ENCODE results near the gene C4BPB. TPM values are rescaled to one million over a fixed set of nuclear protein-coding genes. Genes with fewer than 3 reads are reported as not detected.

C4BPB gene
- total RNA-seq, 2 experiments from 2014 or later = not detected

DNA sequence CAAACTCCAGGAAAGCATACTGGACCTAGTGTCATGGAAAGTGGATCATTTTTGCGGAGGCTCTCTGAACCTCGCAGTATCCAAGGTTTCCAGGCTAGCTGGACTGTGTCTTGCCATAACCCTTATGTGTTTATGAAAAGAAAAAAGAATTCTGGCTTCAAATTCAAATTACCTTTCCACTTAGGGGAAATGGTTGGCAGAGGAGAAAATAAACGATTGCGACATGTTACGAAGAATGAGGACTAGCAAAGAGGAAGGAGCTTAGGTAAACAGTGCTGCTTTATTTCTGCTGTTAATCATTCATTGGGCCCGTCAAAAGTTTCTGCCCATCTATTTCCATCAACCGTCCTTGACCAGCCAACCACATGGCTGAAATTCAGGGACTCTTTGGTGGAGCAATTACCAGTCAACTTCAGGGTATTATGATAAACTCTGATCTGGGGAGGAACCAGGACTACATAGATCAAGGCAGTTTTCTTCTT lies 15.3 kb downstream of the C4BPB start, which contains the start of gene C4BPA:
TSS of gene C4BPA (plus strand) at position 342 of the 482 bp plus-strand sequence. CDS start 8,793 bp downstream, outside the sequence.
- H3K9me3 ChIP-seq (ENCODE audit: low read length) = no peaks in the 10 kb centered on the region
- DNase-seq (ENCODE audit: low spot score) = no peak
- no peak within 1 kb of the TSS for H3K27ac ChIP-seq (ENCODE audit: low read depth, low read length, poor library complexity, severe bottlenecking)
- H3K4me2 ChIP-seq (ENCODE audit: low read length) = no peak within 1 kb of the TSS
- no peaks in the 10 kb centered on the region for H3K4me1 ChIP-seq (ENCODE audit: insufficient read depth, low read length, poor library complexity, severe bottlenecking)
- BruUV-seq (replicated peaks) = no TSS peak
- no peaks in the 10 kb centered on the region for H3K36me3 ChIP-seq (ENCODE audit: insufficient read depth, low read length)
- no peak within 1 kb of the TSS for H3K4me3 ChIP-seq (ENCODE audit: low read depth, low read length, poor library complexity, severe bottlenecking)
- H2AFZ ChIP-seq (ENCODE audit: low read length) = no peak within 1 kb of the TSS
- TF ChIP-seq CTCF (conservative IDR thresholded peaks at IDR 0.05; ENCODE audit: low read length) (no peak), EZH2phosphoT487 (IDR thresholded peaks at IDR 0.05; ENCODE audit: borderline replicate concordance, low read depth, low read length) (no peak)
- POLR2A ChIA-PET = no interaction called here
- no peaks in the 10 kb centered on the region for H4K20me1 ChIP-seq (ENCODE audit: insufficient read depth, low read length)
- intact Hi-C loops (cut with micrococcal nuclease; ENCODE audit: unreplicated experiment) = no loop called here
- H3K9me2 ChIP-seq (ENCODE audit: insufficient read depth, low read length) = no peaks in the 10 kb centered on the region
- H3K79me2 ChIP-seq (ENCODE audit: insufficient read depth, low read depth, low read length) = no peaks in the 10 kb centered on the region
- CTCF ChIA-PET (ENCODE audit: unreplicated experiment) = no interaction called here

- no peaks in the 10 kb centered on the region for H3K79me2 ChIP-seq (ENCODE audit: insufficient read depth, low read depth, low read length)
- no peaks in the 10 kb centered on the region for H3K36me3 ChIP-seq (ENCODE audit: insufficient read depth, low read length)
- DNase-seq (ENCODE audit: low spot score) = no peak
- H3K4me3 ChIP-seq (ENCODE audit: low read depth, low read length, poor library complexity, severe bottlenecking) = no peak overlapping the region
- H2AFZ ChIP-seq (ENCODE audit: low read length) = no peak overlapping the region
- no TSS peak for BruUV-seq (replicated peaks)
- intact Hi-C loops (cut with micrococcal nuclease; ENCODE audit: unreplicated experiment) = no loop called here
- H4K20me1 ChIP-seq (ENCODE audit: insufficient read depth, low read length) = no peaks in the 10 kb centered on the region
- ChIA-PET POLR2A (no interaction called here), CTCF (ENCODE audit: unreplicated experiment) (no interaction called here)
- H3K9me2 ChIP-seq (ENCODE audit: insufficient read depth, low read length) = no peaks in the 10 kb centered on the region
- TF ChIP-seq CTCF (conservative IDR thresholded peaks at IDR 0.05; ENCODE audit: low read length) (no peak), EZH2phosphoT487 (IDR thresholded peaks at IDR 0.05; ENCODE audit: borderline replicate concordance, low read depth, low read length) (no peak)
- H3K27ac ChIP-seq (ENCODE audit: low read depth, low read length, poor library complexity, severe bottlenecking) = no peak overlapping the region
- H3K4me2 ChIP-seq (ENCODE audit: low read length) = no peak overlapping the region
- no peaks in the 10 kb centered on the region for H3K9me3 ChIP-seq (ENCODE audit: low read length)
- no peaks in the 10 kb centered on the region for H3K4me1 ChIP-seq (ENCODE audit: insufficient read depth, low read length, poor library complexity, severe bottlenecking)
Observed at GRCh38 chr1:207109004-207109403, 20.3 kb downstream of the C4BPB start.

DNA sequence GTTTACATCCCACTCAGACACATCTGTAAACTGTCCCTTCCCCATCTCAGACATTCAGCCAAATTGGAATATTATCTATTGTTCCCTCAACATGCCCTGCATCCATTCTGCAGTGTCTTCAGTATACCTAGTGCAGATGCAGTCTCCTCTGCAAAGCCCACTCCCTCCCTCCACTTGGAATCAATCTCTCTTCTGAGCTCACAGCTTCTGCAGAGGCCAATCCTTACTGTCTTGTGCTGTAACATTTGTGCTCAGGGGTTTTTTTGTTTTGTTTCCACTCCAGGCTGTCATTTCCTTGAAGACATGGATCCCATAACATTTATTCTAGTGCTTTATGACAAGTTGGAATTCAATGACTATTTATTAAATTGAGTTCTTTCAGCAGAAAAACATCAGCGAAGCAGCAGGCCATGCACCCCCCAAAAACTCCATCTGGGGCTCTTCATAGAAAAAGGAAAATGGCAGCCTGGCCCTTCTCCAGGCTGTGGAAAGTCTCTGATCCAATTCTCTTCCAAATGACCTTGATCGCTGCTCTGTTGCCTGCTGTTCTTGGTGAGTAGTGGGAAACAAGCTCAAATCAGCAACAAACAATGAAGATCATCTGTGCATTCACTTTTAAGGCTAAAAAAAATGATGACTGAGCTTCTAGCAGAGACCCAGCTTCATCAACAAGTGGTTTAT lies 24.1 kb downstream of the C4BPB start:
- no peak for DNase-seq (ENCODE audit: low spot score)
- H2AFZ ChIP-seq (ENCODE audit: low read length) = no peak overlapping the region
- CTCF ChIA-PET (ENCODE audit: unreplicated experiment) = no interaction called here

More for the DNA sequence above, 24.1 kb downstream of the C4BPB start:
- no peaks in the 10 kb centered on the region for H3K4me1 ChIP-seq (ENCODE audit: insufficient read depth, low read length, poor library complexity, severe bottlenecking)
- no peaks in the 10 kb centered on the region for H3K9me2 ChIP-seq (ENCODE audit: insufficient read depth, low read length)
- H3K36me3 ChIP-seq (ENCODE audit: insufficient read depth, low read length) = no peaks in the 10 kb centered on the region
- TF ChIP-seq CTCF (conservative IDR thresholded peaks at IDR 0.05; ENCODE audit: low read length) (no peak), EZH2phosphoT487 (IDR thresholded peaks at IDR 0.05; ENCODE audit: borderline replicate concordance, low read depth, low read length) (no peak)
- H3K4me3 ChIP-seq (ENCODE audit: low read depth, low read length, poor library complexity, severe bottlenecking) = no peak overlapping the region
- no peaks in the 10 kb centered on the region for H4K20me1 ChIP-seq (ENCODE audit: insufficient read depth, low read length)
- no peaks in the 10 kb centered on the region for H3K79me2 ChIP-seq (ENCODE audit: insufficient read depth, low read depth, low read length)
- no TSS peak for BruUV-seq (replicated peaks)
- POLR2A ChIA-PET = interaction anchor here (0.5 kb wide), 1 partner anchor 400 kb away, joined by 4 read pairs; no protein-coding TSS in a partner anchor
- H3K9me3 ChIP-seq (ENCODE audit: low read length) = no peaks in the 10 kb centered on the region
- no peak overlapping the region for H3K27ac ChIP-seq (ENCODE audit: low read depth, low read length, poor library complexity, severe bottlenecking)
- intact Hi-C loops (cut with micrococcal nuclease; ENCODE audit: unreplicated experiment) = no loop called here
- no peak overlapping the region for H3K4me2 ChIP-seq (ENCODE audit: low read length)

Data from OCI-LY7 (cell line).